HCT116 (cell line): ENCODE measurements around the gene MEF2D. TPM values are rescaled to one million over a fixed set of nuclear protein-coding genes. Genes with fewer than 3 reads are reported as not detected.

Experiments used
- ATAC-seq: fragments of 200-7000 bp; cut with Tn5 transposase; 2 replicates; pipeline ENCODE4 v1.9.1; 2020; ENCODE audit warnings: mild to moderate bottlenecking, moderate library complexity
- BruUV-seq: library from RNA; stranded (reverse); fragments of 400-500 nt; replicated peaks from 2 replicates; lab custom pipeline; 2021; lab: Mats Ljungman, UMichigan
- CTCF ChIA-PET: fragments of 300-600 bp; sonication (Branson Sonifier 250); formaldehyde crosslinking; loops from one replicate; lab custom pipeline; 2021; ENCODE audit warnings: antibody characterized with exemption; lab: Charles Lee
- POLR2A ChIA-PET: fragments of 300-600, 350-600 bp; sonication (Branson Sonifier 250); formaldehyde crosslinking; loops from one replicate; lab custom pipeline; 2021; ENCODE audit warnings: antibody characterized with exemption; lab: Charles Lee
- RAD21 ChIA-PET, 2 experiments: fragments of 300-600 bp; sonication (Branson Sonifier 250); formaldehyde crosslinking; loops; one replicate each; lab custom pipeline; 2023; ENCODE audit warnings: low total read pairs in 2 of 2; ENCODE audit not compliant: uncharacterized antibody in 2 of 2, unreplicated experiment in 2 of 2, low non-redundant PET in 1 of 2; lab: Charles Lee
- DNase-seq: peaks from one replicate; pipeline ENCODE4 v3.0.0-alpha.2; 2010; ENCODE audit warnings: low read depth, low spot score
- H2AFZ ChIP-seq: fragments of 200-600 bp; shearing (Covaris generic), sonication (generic); 2 replicates; pipeline ENCODE4 v1.6.1; 2017; ENCODE audit warnings: low read depth, mixed run types, mixed read lengths, antibody characterized with exemption, low read length; ENCODE audit not compliant: poor library complexity, severe bottlenecking
- H3K27ac ChIP-seq: 2 replicates; pipeline ENCODE4 v1.5.1; 2012; ENCODE audit warnings: low read depth, low read length
- H3K27me3 ChIP-seq: fragments of 200-600 bp; sonication (generic); 2 replicates; pipeline ENCODE4 v1.6.1; 2016; ENCODE audit warnings: mixed run types, low read length, mixed read lengths; ENCODE audit not compliant: insufficient read depth
- H3K36me3 ChIP-seq, 2 experiments: fragments of 200-500 bp in 1 of 2; fragments of 200-600 bp in 1 of 2; sonication (Bioruptor generic) in 1 of 2; sonication (generic) in 1 of 2; 2 replicates each; pipeline versions ENCODE4 v1.5.1 to v1.6.1; 2014 to 2016; ENCODE audit warnings: low read length in 2 of 2, inconsistent platforms in 1 of 2, mixed read lengths in 1 of 2, mixed run types in 1 of 2; ENCODE audit not compliant: insufficient read depth in 2 of 2, control insufficient read depth in 1 of 2
- H3K4me1 ChIP-seq, 2 experiments: fragments of 200-600 bp in 1 of 2; sonication (generic) in 1 of 2; 2 replicates each; pipeline versions ENCODE4 v1.5.1 to v1.6.1; 2012 to 2017; ENCODE audit warnings: low read length in 2 of 2, inconsistent platforms in 1 of 2, mild to moderate bottlenecking in 1 of 2, mixed read lengths in 1 of 2, mixed run types in 1 of 2, moderate library complexity in 1 of 2; ENCODE audit not compliant: insufficient read depth in 2 of 2, control insufficient read depth in 1 of 2
- H3K4me2 ChIP-seq: fragments of 200-600 bp; sonication (generic); 2 replicates; pipeline ENCODE4 v1.6.1; 2017; ENCODE audit warnings: mixed run types, low read length, mixed read lengths
- H3K4me3 ChIP-seq, 2 experiments: fragments of 200-600 bp in 1 of 2; sonication (generic) in 1 of 2; replicated peaks in 1 of 2; 2 replicates each; pipeline ENCODE4 v1.5.1; 2011 to 2016; ENCODE audit warnings: low read length in 2 of 2, control low read depth in 1 of 2, low read depth in 1 of 2, mild to moderate bottlenecking in 1 of 2, mixed read lengths in 1 of 2, mixed run types in 1 of 2
- H3K79me2 ChIP-seq: fragments of 200-600 bp; sonication (generic); 2 replicates; pipeline ENCODE4 v1.6.1; 2017; ENCODE audit warnings: mild to moderate bottlenecking, mixed run types, low read length, moderate library complexity, mixed read lengths; ENCODE audit not compliant: insufficient read depth
- H3K9ac ChIP-seq: fragments of 200-600 bp; sonication (generic); 2 replicates; pipeline ENCODE4 v1.6.1; 2016; ENCODE audit warnings: low read length, mixed read lengths
- H3K9me2 ChIP-seq: fragments of 200-600 bp; sonication (generic), shearing (Covaris generic); 2 replicates; pipeline ENCODE4 v1.6.1; 2017; ENCODE audit warnings: mixed run types, mild to moderate bottlenecking, moderate library complexity; ENCODE audit not compliant: insufficient read depth
- H3K9me3 ChIP-seq, 2 experiments: fragments of 200-500 bp in 1 of 2; fragments of 200-600 bp in 1 of 2; sonication (Bioruptor generic) in 1 of 2; sonication (generic) in 1 of 2; 2 replicates each; pipeline ENCODE4 v1.6.1; 2014 to 2017; ENCODE audit warnings: low read length in 2 of 2, mixed read lengths in 2 of 2, inconsistent platforms in 1 of 2, low read depth in 1 of 2, mild to moderate bottlenecking in 1 of 2, mixed run types in 1 of 2, moderate library complexity in 1 of 2; ENCODE audit not compliant: control insufficient read depth in 1 of 2, insufficient read depth in 1 of 2
- H4K20me1 ChIP-seq: fragments of 200-600 bp; sonication (generic), shearing (Covaris generic); 2 replicates; pipeline ENCODE4 v1.6.1; 2017; ENCODE audit warnings: mixed run types, mild to moderate bottlenecking, moderate library complexity; ENCODE audit not compliant: insufficient read depth
- ATF3 ChIP-seq: IDR thresholded peaks from 2 replicates; pipeline ENCODE4 v1.6.1; 2012
- EGR1 ChIP-seq: IDR thresholded peaks from 2 replicates; pipeline ENCODE4 v1.6.1; 2012; ENCODE audit warnings: low read depth
- ELF1 ChIP-seq: IDR thresholded peaks from 2 replicates; pipeline ENCODE4 v1.6.1; 2012; ENCODE audit warnings: low read depth, borderline replicate concordance
- EZH2phosphoT487 ChIP-seq: fragments of 200-600 bp; IDR thresholded peaks from 2 replicates; pipeline ENCODE4 v1.6.1; 2018; ENCODE audit warnings: antibody characterized with exemption, borderline replicate concordance
- FOSL1 ChIP-seq: IDR thresholded peaks from 2 replicates; pipeline ENCODE4 v1.6.1; 2012; ENCODE audit warnings: low read depth
- JUND ChIP-seq: IDR thresholded peaks from 2 replicates; pipeline ENCODE4 v1.6.1; 2012
- POLR2A ChIP-seq: IDR thresholded peaks from 2 replicates; pipeline ENCODE4 v1.7.0; 2011; ENCODE audit warnings: borderline replicate concordance; ENCODE audit not compliant: insufficient read depth, insufficient read length; ENCODE audit errors: extremely low read depth
- POLR2AphosphoS5 ChIP-seq: IDR thresholded peaks from 2 replicates; pipeline ENCODE4 v1.6.1; 2011; ENCODE audit warnings: mild to moderate bottlenecking, low read depth, low read length, moderate library complexity
- SIN3A ChIP-seq: IDR thresholded peaks from 2 replicates; pipeline ENCODE4 v1.6.1; 2012; ENCODE audit warnings: low read depth
- SP1 ChIP-seq: IDR thresholded peaks from 2 replicates; pipeline ENCODE4 v1.6.1; 2012; ENCODE audit warnings: low read depth
- TCF7L2 ChIP-seq: IDR thresholded peaks from 2 replicates; pipeline ENCODE4 v1.7.0; 2011; ENCODE audit warnings: borderline replicate concordance, inconsistent platforms; ENCODE audit not compliant: insufficient read depth, insufficient read length; ENCODE audit errors: extremely low read depth
- YY1 ChIP-seq: IDR thresholded peaks from 2 replicates; pipeline ENCODE4 v1.6.1; 2011; ENCODE audit warnings: low read length, low read depth, moderate library complexity, mild to moderate bottlenecking; ENCODE audit not compliant: insufficient replicate concordance; ENCODE audit errors: extremely low read depth
- ZFX ChIP-seq: fragments of 450-650 bp; IDR thresholded peaks from 2 replicates; pipeline ENCODE4 v1.6.1; 2017
- ZNF274 ChIP-seq: fragments of 200-500 bp; sonication (Bioruptor generic); IDR thresholded peaks from 2 replicates; pipeline ENCODE4 v1.6.1; 2014; ENCODE audit warnings: mild to moderate bottlenecking, low read depth, low read length, inconsistent platforms
- intact Hi-C: fragments of 100-400 bp; cut with micrococcal nuclease; formaldehyde crosslinking; loops from 2 replicates; pipeline ENCODE4 v1.10.0; 2022
- total RNA-seq: library from RNA; stranded (reverse); gene quantifications from one replicate; pipeline ENCODE4 v1.2.1, GENCODE V29; 2021; ENCODE audit not compliant: unreplicated experiment
- TF ChIP-seq, protein P1 (sequence below): IDR thresholded peaks from 2 replicates; pipeline ENCODE4 v1.6.1; 2012
- TF ChIP-seq, protein P2 (sequence below), 3 experiments: fragments of 200-600 bp in 1 of 3; sonication (generic) in 1 of 3; IDR thresholded peaks in 2 of 3; conservative IDR thresholded peaks in 1 of 3; 2 replicates each; pipeline ENCODE4 v1.5.1; 2012 to 2017; ENCODE audit warnings: low read depth in 2 of 3, low read length in 2 of 3, antibody characterized with exemption in 1 of 3, borderline replicate concordance in 1 of 3, control low read depth in 1 of 3, mild to moderate bottlenecking in 1 of 3, mixed read lengths in 1 of 3, mixed run types in 1 of 3, moderate library complexity in 1 of 3; ENCODE audit not compliant: insufficient read depth in 1 of 3
- TF ChIP-seq, protein P3 (sequence below): IDR thresholded peaks from 2 replicates; pipeline ENCODE4 v1.6.1; 2011; ENCODE audit warnings: mild to moderate bottlenecking, low read length, moderate library complexity; ENCODE audit not compliant: insufficient replicate concordance; ENCODE audit errors: extremely low read depth

Gene MEF2D
- total RNA-seq, 1 experiment from 2014 or later: 44.2 TPM

GRCh38 chr1:156471496-156472490 lies 28.8 kb downstream of the MEF2D start:
- no peaks in the 10 kb centered on the region for H3K79me2 ChIP-seq
- H3K4me2 ChIP-seq: no peak overlapping the region
- CTCF ChIA-PET: interaction anchor here (1.3 kb wide), 1 partner anchor 9 kb away, joined by 3 read pairs; no protein-coding TSS in a partner anchor
- RAD21 ChIA-PET: no interaction called here
- H3K9me3 ChIP-seq: no peaks in the 10 kb centered on the region
- no peaks in the 10 kb centered on the region for H3K27me3 ChIP-seq
- no peak overlapping the region for H3K9ac ChIP-seq
- peaks cover 24 to 33% of the 10 kb centered on the region in 2 experiments for H3K36me3 ChIP-seq
- POLR2A ChIA-PET: no interaction called here
- DNase-seq (no peak), ATAC-seq (no peak)
- no peak overlapping the region for H2AFZ ChIP-seq
- H4K20me1 ChIP-seq: no peaks in the 10 kb centered on the region
- no peak overlapping the region; the same call in 1 of the 2 replicates for H3K27ac ChIP-seq
- H3K4me1 ChIP-seq: no peaks in the 10 kb centered on the region
- no peak overlapping the region for H3K4me3 ChIP-seq
- no TSS peak for BruUV-seq
- no peaks in the 10 kb centered on the region for H3K9me2 ChIP-seq
- TF ChIP-seq ELF1: no peak
- no peak for TF ChIP-seq SP1
- TF ChIP-seq SIN3A: no peak
- TF ChIP-seq EZH2phosphoT487: no peak
- no peak for TF ChIP-seq FOSL1
- TF ChIP-seq JUND: no peak
- TF ChIP-seq ZNF274: no peak
- TF ChIP-seq, protein P1, sequence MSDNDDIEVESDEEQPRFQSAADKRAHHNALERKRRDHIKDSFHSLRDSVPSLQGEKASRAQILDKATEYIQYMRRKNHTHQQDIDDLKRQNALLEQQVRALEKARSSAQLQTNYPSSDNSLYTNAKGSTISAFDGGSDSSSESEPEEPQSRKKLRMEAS: no peak
- TF ChIP-seq, protein P2, sequence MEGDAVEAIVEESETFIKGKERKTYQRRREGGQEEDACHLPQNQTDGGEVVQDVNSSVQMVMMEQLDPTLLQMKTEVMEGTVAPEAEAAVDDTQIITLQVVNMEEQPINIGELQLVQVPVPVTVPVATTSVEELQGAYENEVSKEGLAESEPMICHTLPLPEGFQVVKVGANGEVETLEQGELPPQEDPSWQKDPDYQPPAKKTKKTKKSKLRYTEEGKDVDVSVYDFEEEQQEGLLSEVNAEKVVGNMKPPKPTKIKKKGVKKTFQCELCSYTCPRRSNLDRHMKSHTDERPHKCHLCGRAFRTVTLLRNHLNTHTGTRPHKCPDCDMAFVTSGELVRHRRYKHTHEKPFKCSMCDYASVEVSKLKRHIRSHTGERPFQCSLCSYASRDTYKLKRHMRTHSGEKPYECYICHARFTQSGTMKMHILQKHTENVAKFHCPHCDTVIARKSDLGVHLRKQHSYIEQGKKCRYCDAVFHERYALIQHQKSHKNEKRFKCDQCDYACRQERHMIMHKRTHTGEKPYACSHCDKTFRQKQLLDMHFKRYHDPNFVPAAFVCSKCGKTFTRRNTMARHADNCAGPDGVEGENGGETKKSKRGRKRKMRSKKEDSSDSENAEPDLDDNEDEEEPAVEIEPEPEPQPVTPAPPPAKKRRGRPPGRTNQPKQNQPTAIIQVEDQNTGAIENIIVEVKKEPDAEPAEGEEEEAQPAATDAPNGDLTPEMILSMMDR (IDR thresholded peaks at IDR 0.05 in 2 of 3, conservative IDR thresholded peaks at IDR 0.05 in 1 of 3; ENCODE audit: borderline replicate concordance in 1 of 3, insufficient read depth in 1 of 3, low read depth in 2 of 3, low read length in 2 of 3): no peak
- TF ChIP-seq POLR2A: no peak
- no peak for TF ChIP-seq ATF3
- TF ChIP-seq ZFX: no peak
- TF ChIP-seq EGR1: no peak
- no peak for TF ChIP-seq YY1
- TF ChIP-seq, protein P3, sequence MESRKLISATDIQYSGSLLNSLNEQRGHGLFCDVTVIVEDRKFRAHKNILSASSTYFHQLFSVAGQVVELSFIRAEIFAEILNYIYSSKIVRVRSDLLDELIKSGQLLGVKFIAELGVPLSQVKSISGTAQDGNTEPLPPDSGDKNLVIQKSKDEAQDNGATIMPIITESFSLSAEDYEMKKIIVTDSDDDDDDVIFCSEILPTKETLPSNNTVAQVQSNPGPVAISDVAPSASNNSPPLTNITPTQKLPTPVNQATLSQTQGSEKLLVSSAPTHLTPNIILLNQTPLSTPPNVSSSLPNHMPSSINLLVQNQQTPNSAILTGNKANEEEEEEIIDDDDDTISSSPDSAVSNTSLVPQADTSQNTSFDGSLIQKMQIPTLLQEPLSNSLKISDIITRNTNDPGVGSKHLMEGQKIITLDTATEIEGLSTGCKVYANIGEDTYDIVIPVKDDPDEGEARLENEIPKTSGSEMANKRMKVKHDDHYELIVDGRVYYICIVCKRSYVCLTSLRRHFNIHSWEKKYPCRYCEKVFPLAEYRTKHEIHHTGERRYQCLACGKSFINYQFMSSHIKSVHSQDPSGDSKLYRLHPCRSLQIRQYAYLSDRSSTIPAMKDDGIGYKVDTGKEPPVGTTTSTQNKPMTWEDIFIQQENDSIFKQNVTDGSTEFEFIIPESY: no peak
- TF ChIP-seq POLR2AphosphoS5: no peak
- TF ChIP-seq TCF7L2: no peak
- intact Hi-C loops: no loop called here
